ENCODE results near the gene CAPN10.
A peak's percentile ranks its signal among the peaks of the same experiment; 100 is the strongest.
"Not testable (repeated sequence)": the region's sequence is repeated elsewhere in the genome, so short reads cannot be mapped to it uniquely, and the experiment has no call there.

CAPN10 gene

DNA sequence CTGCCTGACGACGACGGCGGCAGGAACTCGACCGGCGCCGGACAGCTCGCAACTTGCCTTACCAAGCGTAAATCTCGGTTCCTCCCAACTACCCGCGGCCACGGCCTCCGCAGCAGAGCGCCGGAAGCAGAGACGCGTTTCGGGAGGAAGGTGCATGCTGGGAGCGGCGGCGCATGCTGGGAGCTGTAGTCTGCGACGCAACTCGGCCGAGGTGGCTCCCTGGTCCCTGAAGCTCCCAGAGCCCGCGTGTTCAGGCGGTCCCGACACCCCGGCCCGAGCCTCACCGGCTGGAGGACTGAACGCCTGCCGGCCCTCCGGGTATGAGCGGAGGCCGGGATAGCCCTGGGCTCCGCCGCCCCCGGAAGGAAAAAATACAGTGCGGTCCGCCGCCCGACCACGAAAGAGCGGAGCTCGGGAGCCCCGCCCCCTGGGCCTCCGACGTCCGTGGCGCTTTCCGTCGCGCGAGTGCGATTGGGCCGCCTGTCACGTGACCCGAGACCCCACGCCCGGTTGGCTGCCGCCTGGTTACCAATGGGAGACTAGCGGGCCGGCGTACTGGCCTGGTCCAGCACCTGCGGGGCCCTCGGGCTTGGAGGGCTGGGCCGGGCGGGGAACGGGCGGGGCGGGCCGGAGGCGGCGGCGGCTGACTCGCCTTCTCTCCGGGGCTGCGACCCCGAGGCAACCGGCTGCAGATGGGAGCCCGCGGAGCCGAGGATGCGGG lies at the start of gene CAPN10:
CAPN10 (plus strand) TSS at position 537 of the 721 bp plus-strand sequence; CDS start at position 715, 178 bp downstream.
- DNase-seq: peak; percentile 98

- no peak for DNase-seq
Observed at GRCh38 chr2:240538031-240538780, 48.3 kb upstream of the CAPN10 start.

DNA sequence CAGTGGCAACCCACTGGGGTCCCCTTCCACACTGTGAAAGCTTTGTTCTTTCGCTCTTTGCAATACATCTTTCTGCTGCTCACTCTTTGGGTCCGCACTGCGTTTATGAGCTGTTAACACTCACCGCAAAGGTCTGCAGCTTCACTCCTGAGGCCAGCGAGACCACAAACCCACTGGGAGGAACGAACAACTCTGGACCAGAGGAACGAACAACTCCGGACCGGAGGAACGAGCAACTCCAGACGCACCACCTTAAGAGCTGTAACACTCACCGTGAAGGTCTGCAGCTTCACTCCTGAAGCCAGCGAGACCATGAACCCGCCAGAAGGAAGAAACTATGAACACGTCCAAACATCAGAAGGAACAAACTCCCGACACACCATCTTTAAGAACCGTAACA lies 47.4 kb upstream of the CAPN10 start:
- DNase-seq: not testable (repeated sequence)

DNA sequence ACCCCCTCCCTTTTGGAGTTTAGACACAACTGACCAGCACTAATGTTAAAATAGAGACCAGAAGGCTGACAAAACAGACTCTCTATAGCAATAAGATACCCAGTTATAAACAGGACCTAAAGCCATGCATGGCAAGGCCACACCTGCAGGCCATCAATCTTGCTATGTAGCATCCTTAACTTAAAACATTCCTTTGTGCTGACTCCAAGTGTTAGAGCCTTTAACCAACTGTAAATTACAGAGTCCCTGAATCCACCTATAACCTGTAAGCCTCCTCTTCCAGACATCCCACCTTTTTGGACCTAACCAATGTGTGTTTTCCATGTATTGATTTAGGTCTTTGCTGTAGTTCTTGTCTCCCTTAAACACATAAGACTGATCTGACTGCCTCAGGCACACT lies 46.6 kb upstream of the CAPN10 start:
- no peak for DNase-seq

DNA sequence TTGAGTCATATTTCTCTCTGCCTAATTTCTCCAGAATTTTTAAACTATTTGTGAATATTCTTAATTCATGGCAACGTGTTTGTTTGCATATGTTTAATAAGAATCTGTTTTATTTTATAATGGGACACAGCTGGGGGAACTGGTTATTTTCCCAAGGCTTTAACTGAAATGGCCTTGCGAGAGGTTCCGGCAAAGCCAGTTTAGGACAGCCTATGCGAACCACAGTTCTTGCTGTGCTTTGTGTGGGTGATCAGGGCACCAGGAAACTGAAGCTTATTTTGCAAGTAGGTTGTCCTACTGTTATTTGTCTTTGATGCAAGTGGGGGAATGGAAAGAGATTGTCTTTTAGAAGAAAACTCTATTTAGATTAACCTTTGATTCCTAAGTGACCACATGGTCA lies 35.2 kb upstream of the CAPN10 start:
- DNase-seq: no peak

DNA sequence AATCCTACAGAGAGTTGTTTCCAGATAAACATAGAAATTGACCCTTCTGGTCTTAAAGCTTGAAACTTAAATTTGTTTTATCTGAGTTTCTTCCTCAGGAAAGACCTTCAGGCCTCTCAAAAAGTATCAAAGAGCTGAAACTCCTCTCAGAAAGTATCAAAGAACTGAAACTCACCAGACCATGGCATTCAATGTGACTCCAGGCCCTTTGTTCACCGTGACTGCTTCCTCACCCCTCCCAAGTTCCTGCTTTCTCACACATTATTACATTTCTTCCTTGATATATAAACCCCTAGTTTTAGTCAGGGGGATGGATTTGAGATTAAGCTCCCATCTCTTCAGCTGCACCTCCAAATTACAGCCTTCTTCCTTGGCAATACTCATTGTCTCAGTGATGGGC lies 34.7 kb upstream of the CAPN10 start:
- DNase-seq: no peak

DNA sequence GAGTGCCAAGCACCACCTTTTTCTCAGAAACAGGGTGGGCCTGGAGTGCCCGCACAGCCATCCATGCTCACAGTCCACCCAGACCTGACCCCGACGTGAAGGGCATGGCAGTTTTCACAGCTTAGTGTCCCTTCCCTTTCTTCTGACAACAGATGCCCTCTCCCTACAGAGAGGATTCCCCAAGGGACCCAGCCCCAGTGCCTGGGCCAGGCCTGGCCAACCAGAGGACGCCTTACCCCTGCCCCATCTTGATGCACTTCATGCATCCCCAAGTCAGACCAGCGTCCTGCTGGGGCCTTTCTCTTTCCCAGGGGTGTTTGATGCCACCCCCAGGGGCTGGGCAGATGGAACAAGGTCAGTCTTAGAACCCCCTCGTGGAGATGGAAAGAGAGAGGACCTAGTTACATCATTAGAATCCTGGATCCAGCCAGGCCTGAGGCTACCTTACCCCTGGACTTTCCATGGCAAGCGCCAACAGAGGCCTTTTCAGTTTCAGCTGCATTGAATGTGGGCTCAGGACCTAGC lies 32.5 kb upstream of the CAPN10 start:
- DNase-seq: no peak

DNA sequence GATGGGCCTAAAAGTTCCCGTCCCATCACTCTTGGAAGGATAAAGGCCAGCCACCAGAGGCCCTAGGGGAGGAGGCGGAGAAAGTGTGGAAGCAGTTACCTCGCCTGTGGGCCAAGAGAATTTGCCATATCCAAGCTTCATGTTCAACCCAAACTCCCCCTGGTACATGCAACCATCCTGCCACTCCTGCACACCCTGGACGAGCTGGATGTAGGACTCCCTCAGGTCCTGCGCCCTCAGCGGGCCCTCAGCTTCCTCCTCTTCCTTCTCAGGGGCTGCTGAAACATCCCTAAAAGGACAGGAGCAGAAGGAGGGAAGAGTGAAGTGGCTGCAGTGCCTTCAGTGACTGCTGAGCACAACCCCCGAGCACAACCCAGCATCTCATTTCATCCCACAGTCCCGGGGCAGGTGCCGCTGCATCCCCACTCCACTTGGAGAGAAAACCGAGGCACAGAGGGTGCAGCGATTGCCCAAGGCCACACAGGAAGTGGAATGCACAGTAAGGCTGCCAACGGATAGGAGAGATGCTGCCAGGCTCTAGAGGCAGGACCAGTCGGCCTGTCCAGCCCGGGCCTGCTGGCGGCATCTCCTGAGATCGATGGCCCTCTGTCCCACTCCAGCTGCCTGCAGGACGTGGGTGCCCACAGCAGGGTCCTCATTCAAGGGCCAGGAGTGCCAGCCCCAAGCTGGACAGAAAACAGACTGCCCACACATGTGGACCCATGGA lies 31.6 kb upstream of the CAPN10 start:
- no peak for DNase-seq

DNA sequence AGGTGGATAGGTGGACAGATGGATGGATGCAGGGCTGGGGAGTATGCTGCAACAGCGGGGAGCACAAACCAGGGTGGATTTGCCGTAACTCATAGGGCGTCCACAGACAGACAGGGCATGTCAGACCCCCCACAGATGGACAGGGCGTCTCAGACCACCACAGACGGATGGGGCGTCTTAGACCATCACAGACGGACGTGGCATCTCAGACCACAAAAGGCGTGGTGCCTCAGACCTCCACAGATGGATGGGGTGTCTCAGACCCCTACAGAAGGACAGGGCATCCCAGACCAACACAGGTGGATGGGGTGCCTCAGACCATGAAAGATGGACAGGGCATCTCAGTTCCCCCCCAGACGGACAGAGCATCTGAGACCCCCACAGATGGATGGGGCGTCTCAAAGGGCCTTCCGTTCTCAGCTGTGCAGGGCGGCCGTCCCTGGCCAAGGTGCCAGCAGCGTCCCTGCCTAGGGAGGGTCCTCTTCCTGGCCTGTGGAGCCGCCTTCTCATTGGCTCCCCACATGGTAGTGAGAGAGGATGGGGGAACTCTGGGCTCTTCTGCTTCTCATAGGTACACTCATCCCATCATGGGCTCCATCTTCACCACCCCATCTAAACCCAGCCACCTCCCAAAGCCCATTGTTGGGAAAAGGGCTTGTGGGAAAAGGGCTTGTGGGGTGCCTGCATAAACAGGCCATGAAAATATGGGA lies 30.8 kb upstream of the CAPN10 start:
- DNase-seq: no peak

- peak; percentile 44 for DNase-seq
Observed at GRCh38 chr2:240556553-240557100, 29.9 kb upstream of the CAPN10 start.

GRCh38 chr2:240557101-240557751 lies 29.3 kb upstream of the CAPN10 start:
- no peak for DNase-seq

DNA sequence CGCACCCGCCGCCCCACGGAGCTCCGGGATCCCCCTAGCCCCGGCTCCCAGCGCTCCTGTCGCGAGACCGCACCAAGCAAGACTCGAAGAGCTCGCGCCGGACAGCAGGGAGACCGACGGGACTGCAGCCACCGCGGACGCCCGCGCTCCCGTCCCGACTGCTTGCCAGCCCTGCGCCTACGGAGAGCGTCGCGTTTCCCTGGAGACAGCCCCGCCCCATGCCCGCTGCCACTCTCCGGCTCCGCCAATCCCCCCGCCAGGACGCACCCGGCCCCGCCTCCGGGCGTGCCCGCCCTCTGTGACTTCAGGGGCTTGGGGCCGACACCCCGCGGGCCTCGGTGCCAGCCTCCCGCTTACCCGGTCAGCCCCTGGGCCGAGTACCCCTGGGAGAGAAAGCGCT lies 28.7 kb upstream of the CAPN10 start, which contains the start of gene ANKMY1:
ANKMY1 (minus strand) TSS at position 181 of the 400 bp plus-strand sequence. CDS start 653 bp downstream, outside the sequence.
- DNase-seq: peak; percentile 79

- no peak for DNase-seq
Observed at GRCh38 chr2:240558236-240558761, 28.2 kb upstream of the CAPN10 start.

- no peak for DNase-seq
Observed at GRCh38 chr2:240559286-240559685, 27.2 kb upstream of the CAPN10 start.

GRCh38 chr2:240560084-240560479 lies 26.5 kb upstream of the CAPN10 start, which contains the start of gene DUSP28:
DUSP28 (plus strand) TSS chr2:240560357; CDS start chr2:240560685, 328 bp downstream.
- peak; percentile 97 for DNase-seq

DNA sequence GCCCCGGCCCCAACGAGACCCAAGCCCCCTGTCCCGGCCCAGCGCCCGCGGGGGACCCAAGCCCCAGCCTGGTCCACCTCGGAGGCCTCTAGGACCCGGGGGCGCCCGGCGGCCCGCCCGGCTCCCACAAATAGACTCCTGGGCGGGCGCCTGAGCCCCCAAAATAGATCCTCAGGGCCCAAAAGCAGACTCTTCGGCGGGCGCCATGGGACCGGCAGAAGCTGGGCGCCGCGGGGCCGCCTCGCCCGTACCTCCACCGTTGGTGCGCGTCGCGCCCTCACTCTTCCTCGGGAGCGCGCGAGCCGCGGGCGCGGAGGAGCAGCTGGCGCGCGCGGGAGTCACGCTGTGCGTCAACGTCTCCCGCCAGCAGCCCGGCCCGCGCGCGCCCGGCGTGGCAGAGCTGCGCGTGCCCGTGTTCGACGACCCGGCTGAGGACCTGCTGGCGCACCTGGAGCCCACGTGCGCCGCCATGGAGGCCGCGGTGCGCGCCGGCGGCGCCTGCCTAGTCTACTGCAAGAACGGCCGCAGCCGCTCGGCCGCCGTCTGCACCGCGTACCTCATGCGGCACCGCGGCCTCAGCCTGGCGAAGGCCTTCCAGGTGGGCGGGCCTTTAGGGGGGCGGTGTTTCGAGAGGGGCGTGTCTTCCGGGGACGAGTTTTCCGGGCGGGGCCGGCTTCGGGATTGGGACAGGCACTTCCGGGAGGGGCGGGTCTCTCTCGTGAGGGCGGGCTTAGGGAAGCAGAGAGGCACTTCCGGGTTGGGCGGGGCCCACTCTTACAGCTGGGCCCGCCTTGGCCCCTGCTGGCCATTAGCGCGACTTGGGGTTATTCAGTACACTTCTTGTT lies 25.8 kb upstream of the CAPN10 start:
- peak; percentile 99 for DNase-seq

DNA sequence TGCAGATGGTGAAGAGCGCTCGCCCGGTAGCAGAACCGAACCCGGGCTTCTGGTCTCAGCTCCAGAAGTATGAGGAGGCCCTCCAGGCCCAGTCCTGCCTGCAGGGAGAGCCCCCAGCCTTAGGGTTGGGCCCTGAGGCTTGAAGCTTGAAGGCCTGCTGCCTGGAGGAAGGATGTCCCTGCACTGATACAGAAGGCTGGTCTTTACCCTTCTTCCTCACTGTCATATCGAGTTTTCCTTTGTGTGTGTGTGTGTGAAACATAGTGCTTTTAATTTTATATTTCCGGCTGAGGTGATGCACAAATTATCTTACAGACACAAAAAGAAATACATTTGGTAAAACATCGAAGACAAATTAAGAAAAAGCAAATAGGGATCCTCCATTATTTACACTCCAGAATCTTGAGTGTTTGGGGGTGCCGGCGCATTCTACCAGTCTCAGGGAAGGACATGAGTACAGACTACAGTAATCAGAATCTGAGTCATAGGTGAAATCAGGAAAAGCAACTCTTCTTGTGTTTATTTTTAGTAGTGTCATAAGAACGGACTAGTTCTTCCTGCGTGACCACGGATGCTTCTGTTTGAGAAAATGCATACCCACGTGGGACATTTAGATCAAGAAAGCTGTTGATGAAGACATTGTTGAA lies 25.1 kb upstream of the CAPN10 start:
- DNase-seq: peak; percentile 89

GRCh38 chr2:240563231-240563630 lies 23.3 kb upstream of the CAPN10 start:
- DNase-seq: not testable (repeated sequence)

GRCh38 chr2:240563951-240564560 lies 22.5 kb upstream of the CAPN10 start:
- DNase-seq: peak; percentile 57

All from inflammatory macrophage treated with lipopolysaccharide for 4 hours (primary cell).